ENCODE data around the gene MIP. TPM values are rescaled to one million over a fixed set of nuclear protein-coding genes. Genes with fewer than 3 reads are reported as not detected.

Gene MIP
- total RNA-seq, 1 experiment from 2014 or later, result 0.17 TPM

DNA sequence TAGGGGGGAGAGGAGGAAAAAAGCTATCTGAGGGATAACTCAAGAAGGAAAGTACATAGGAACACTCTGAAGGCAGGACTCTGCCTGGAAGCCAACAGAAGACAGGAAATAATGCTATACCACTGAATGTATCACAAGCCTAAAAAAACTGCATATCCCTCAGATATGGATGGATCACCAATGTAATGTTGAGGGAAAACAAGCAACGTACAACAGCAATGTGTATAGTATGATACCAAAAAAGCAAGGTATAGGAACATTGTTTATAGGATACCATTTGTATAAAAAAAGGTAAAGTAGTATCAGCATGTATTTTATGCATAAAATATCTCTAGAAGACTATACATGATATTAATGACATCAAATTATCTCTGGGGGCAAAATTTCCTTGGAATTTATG lies 30.1 kb upstream of the MIP start:
- H3K4me2 ChIP-seq (ENCODE audit: insufficient read depth, insufficient read length, low read length), result no peak overlapping the region
- no peak overlapping the region for H3K23ac ChIP-seq (ENCODE audit: insufficient read length, low read depth, low read length)
- no peak overlapping the region for H3K18ac ChIP-seq (ENCODE audit: insufficient read length, low read depth, low read length)
- H3K4ac ChIP-seq (ENCODE audit: low read depth, low read length), result no peak overlapping the region
- H3K56ac ChIP-seq (ENCODE audit: insufficient read length, low read depth, low read length), result no peak overlapping the region
- H2BK20ac ChIP-seq (ENCODE audit: low read depth, low read length, poor library complexity, severe bottlenecking), result no peak overlapping the region
- H2BK5ac ChIP-seq (ENCODE audit: insufficient read length, low read length), result no peak overlapping the region
- H4K8ac ChIP-seq (replicated peaks; ENCODE audit: insufficient read length, low read depth, low read length), result no peak overlapping the region
- no peaks in the 10 kb centered on the region for H3K4me1 ChIP-seq (ENCODE audit: insufficient read depth, low read length)
- Mint-ChIP-seq H3K4me1 (peaks cover 11 to 13% of the 10 kb centered on the region in 2 experiments), H3K27me3 (ENCODE audit: low read depth) (peaks cover 31% of the 10 kb centered on the region), H3K4me3 (no peak overlapping the region), H3K27ac (no peak overlapping the region), H3K9me3 (peaks cover 8 to 13% of the 10 kb centered on the region in 2 experiments; a peak in 4 of 5 replicates), H3K36me3 (ENCODE audit: insufficient read depth in 1 of 3, low read depth in 3 of 3) (peaks cover 0 to 6% (median 0%) of the 10 kb centered on the region in 3 experiments; a peak in 2 of 7 replicates)
- H3K9ac ChIP-seq (ENCODE audit: extremely low read depth, insufficient read length, low read length), result no peak overlapping the region
- H2BK15ac ChIP-seq (ENCODE audit: low read depth, low read length), result no peak overlapping the region
- no peak overlapping the region for H3K27ac ChIP-seq (ENCODE audit: insufficient read length, low read depth, low read length)
- H2BK12ac ChIP-seq (ENCODE audit: insufficient read length, low read depth, low read length), result no peak overlapping the region
- no peak overlapping the region for H4K5ac ChIP-seq (ENCODE audit: insufficient read length, low read depth, low read length)
- no peaks in the 10 kb centered on the region for H3K9me3 ChIP-seq (ENCODE audit: control insufficient read depth, low read depth, low read length)
- H3K14ac ChIP-seq (ENCODE audit: insufficient read depth, low read length), result no peak overlapping the region
- no peaks in the 10 kb centered on the region for H4K20me1 ChIP-seq (ENCODE audit: control insufficient read depth, insufficient read depth, insufficient read length)
- H3K79me2 ChIP-seq (ENCODE audit: insufficient read depth, low read length), result no peaks in the 10 kb centered on the region
- peaks cover 11% of the 10 kb centered on the region for H3K23me2 ChIP-seq (ENCODE audit: insufficient read length, low read depth, low read length, poor library complexity, severe bottlenecking)
- TF ChIP-seq CTCF (conservative IDR thresholded peaks at IDR 0.05), result no peak
- H2BK120ac ChIP-seq (ENCODE audit: low read depth, low read length, poor library complexity, severe bottlenecking), result no peak overlapping the region
- WGBS (ENCODE audit: extremely low coverage, insufficient read length, low lambda C conversion rate), result no CpG with 5 or more reads among the region's 1 CpG
- H3K79me1 ChIP-seq (ENCODE audit: insufficient read depth, low read depth, low read length, poor library complexity, severe bottlenecking), result no peaks in the 10 kb centered on the region
- H3T11ph ChIP-seq (ENCODE audit: low read length), result no peak overlapping the region
- no peak overlapping the region for H2AFZ ChIP-seq (ENCODE audit: low read length)
- no peak overlapping the region for H4K91ac ChIP-seq (ENCODE audit: insufficient read length, low read depth, low read length)
- H2AK5ac ChIP-seq (ENCODE audit: insufficient read length, low read length), result no peak overlapping the region
- peaks cover 13% of the 10 kb centered on the region; the same call in 1 of the 2 replicates for H3K27me3 ChIP-seq (ENCODE audit: insufficient read depth, low read length)
- no peak for DNase-seq
